ENCODE data around the gene KCNJ14.

Gene KCNJ14

GRCh38 chr19:48450863-48451262 lies 4.5 kb upstream of the KCNJ14 start:
- H3K4me3 ChIP-seq (ENCODE audit: insufficient read depth, low read length, poor library complexity, severe bottlenecking), result no peak overlapping the region
- no peaks in the 10 kb centered on the region for H3K9me2 ChIP-seq (replicated peaks; ENCODE audit: insufficient read depth, low read length)
- H3K27ac ChIP-seq (ENCODE audit: low read depth, low read length), result no peak overlapping the region
- H3K79me2 ChIP-seq (ENCODE audit: insufficient read depth, low read length), result peaks cover 30% of the 10 kb centered on the region
- TF ChIP-seq CTCF (IDR thresholded peaks at IDR 0.05; ENCODE audit: insufficient read depth, low read length, poor library complexity, severe bottlenecking) (no peak), EZH2phosphoT487 (conservative IDR thresholded peaks at IDR 0.05; ENCODE audit: low read length) (no peak)
- H4K20me1 ChIP-seq (ENCODE audit: low read depth, low read length), result no peaks in the 10 kb centered on the region
- H3K36me3 ChIP-seq (ENCODE audit: low read length), result 0 out of 2 replicates have a peak, but pooled peaks cover 10% of the 10 kb centered on the region
- no peak overlapping the region for H3K4me2 ChIP-seq (ENCODE audit: low read depth, low read length, poor library complexity, severe bottlenecking)
- H3K27me3 ChIP-seq (ENCODE audit: low read length), result no peaks in the 10 kb centered on the region
- no peaks in the 10 kb centered on the region for H3F3A ChIP-seq (ENCODE audit: insufficient read depth)
- no peak overlapping the region for H3K9ac ChIP-seq (ENCODE audit: low read length)
- H3K9me3 ChIP-seq (ENCODE audit: insufficient read depth, low read length), result no peaks in the 10 kb centered on the region
- no peak overlapping the region for H2AFZ ChIP-seq (ENCODE audit: low read depth, low read length, severe bottlenecking)

- Histone ChIP-seq H3K79me2 (ENCODE audit: insufficient read depth, low read length) (peaks cover 22% of the 10 kb centered on the region), H3K4me2 (ENCODE audit: low read depth, low read length, poor library complexity, severe bottlenecking) (no peak overlapping the region), H3K27me3 (ENCODE audit: low read length) (no peaks in the 10 kb centered on the region), H2AFZ (ENCODE audit: low read depth, low read length, severe bottlenecking) (no peak overlapping the region), H4K20me1 (ENCODE audit: low read depth, low read length) (no peaks in the 10 kb centered on the region), H3F3A (ENCODE audit: insufficient read depth) (no peaks in the 10 kb centered on the region), H3K4me3 (ENCODE audit: insufficient read depth, low read length, poor library complexity, severe bottlenecking) (no peak overlapping the region), H3K9ac (ENCODE audit: low read length) (no peak overlapping the region), H3K9me3 (ENCODE audit: insufficient read depth, low read length) (no peaks in the 10 kb centered on the region), H3K9me2 (replicated peaks; ENCODE audit: insufficient read depth, low read length) (no peaks in the 10 kb centered on the region), H3K36me3 (ENCODE audit: low read length) (0 out of 2 replicates have a peak, but pooled peaks cover 10% of the 10 kb centered on the region), H3K27ac (ENCODE audit: low read depth, low read length) (no peak overlapping the region)
- TF ChIP-seq EZH2phosphoT487 (conservative IDR thresholded peaks at IDR 0.05; ENCODE audit: low read length), result no peak
- TF ChIP-seq CTCF (IDR thresholded peaks at IDR 0.05; ENCODE audit: insufficient read depth, low read length, poor library complexity, severe bottlenecking), result no peak
Observed at GRCh38 chr19:48451624-48452023, 3.8 kb upstream of the KCNJ14 start.

GRCh38 chr19:48452289-48453190 lies 2.8 kb upstream of the KCNJ14 start:
- no peak for TF ChIP-seq EZH2phosphoT487 (conservative IDR thresholded peaks at IDR 0.05; ENCODE audit: low read length)
- TF ChIP-seq CTCF (IDR thresholded peaks at IDR 0.05; ENCODE audit: insufficient read depth, low read length, poor library complexity, severe bottlenecking), result no peak
- Histone ChIP-seq H2AFZ (ENCODE audit: low read depth, low read length, severe bottlenecking) (no peak overlapping the region), H3K27ac (ENCODE audit: low read depth, low read length) (no peak overlapping the region), H3K4me2 (ENCODE audit: low read depth, low read length, poor library complexity, severe bottlenecking) (no peak overlapping the region), H3K9me2 (replicated peaks; ENCODE audit: insufficient read depth, low read length) (no peaks in the 10 kb centered on the region), H3K4me3 (ENCODE audit: insufficient read depth, low read length, poor library complexity, severe bottlenecking) (no peak overlapping the region), H3F3A (ENCODE audit: insufficient read depth) (no peaks in the 10 kb centered on the region), H3K79me2 (ENCODE audit: insufficient read depth, low read length) (peaks cover 17% of the 10 kb centered on the region), H3K36me3 (ENCODE audit: low read length) (0 out of 2 replicates have a peak, but pooled peaks cover 9% of the 10 kb centered on the region), H4K20me1 (ENCODE audit: low read depth, low read length) (no peaks in the 10 kb centered on the region), H3K9me3 (ENCODE audit: insufficient read depth, low read length) (no peaks in the 10 kb centered on the region), H3K9ac (ENCODE audit: low read length) (no peak overlapping the region), H3K27me3 (ENCODE audit: low read length) (no peaks in the 10 kb centered on the region)

Measured in SU-DHL-6 (cell line).